Activated CD8-positive, alpha-beta T cell treated with anti-CD3 and anti-CD28 coated beads for 36 hours (primary cell): ENCODE results near the gene KRTAP5-4. TPM values are rescaled to one million over a fixed set of nuclear protein-coding genes. Genes with fewer than 3 reads are reported as not detected.

ENCODE experiments used
- ATAC-seq: fragments of 200-7000 bp; cut with Tn5 transposase; one replicate; pipeline ENCODE4 v1.10.0; 2021; ENCODE audit warnings: mild to moderate bottlenecking, moderate library complexity
- CTCF ChIA-PET: fragments of 350-600 bp; sonication (Branson Sonifier 250); formaldehyde crosslinking; loops from one replicate; lab custom pipeline; 2021; ENCODE audit warnings: antibody characterized with exemption; lab: Charles Lee
- POLR2A ChIA-PET: fragments of 350-600 bp; sonication (Branson Sonifier 250); formaldehyde crosslinking; loops from one replicate; lab custom pipeline; 2021; ENCODE audit warnings: antibody characterized with exemption; lab: Charles Lee
- DNase-seq: peaks from one replicate; pipeline ENCODE4 v3.0.0-alpha.2; 2020
- H3K27ac Mint-ChIP-seq: one replicate; pipeline ENCODE4 v1.8.0; 2021; ENCODE audit warnings: mild to moderate bottlenecking, mixed read lengths
- H3K27me3 Mint-ChIP-seq: one replicate; pipeline ENCODE4 v1.8.0; 2021; ENCODE audit warnings: mixed read lengths
- H3K36me3 Mint-ChIP-seq: one replicate; pipeline ENCODE4 v1.8.0; 2021; ENCODE audit warnings: low read depth, mixed read lengths
- H3K4me1 Mint-ChIP-seq: one replicate; pipeline ENCODE4 v1.8.0; 2021; ENCODE audit warnings: low read depth, mixed read lengths
- H3K4me3 Mint-ChIP-seq: one replicate; pipeline ENCODE4 v1.8.0; 2021; ENCODE audit warnings: mild to moderate bottlenecking, moderate library complexity, mixed read lengths
- H3K9me3 Mint-ChIP-seq: one replicate; pipeline ENCODE4 v1.8.0; 2021; ENCODE audit warnings: mixed read lengths
- CTCF ChIP-seq: fragments of 200-600 bp; IDR thresholded peaks from one replicate; pipeline ENCODE4 v1.8.0; 2022; ENCODE audit warnings: antibody characterized with exemption, mild to moderate bottlenecking
- intact Hi-C: fragments of 100-400 bp; cut with micrococcal nuclease; formaldehyde crosslinking; loops from one replicate; pipeline ENCODE4 v1.10.0; 2022
- total RNA-seq, 2 experiments: library from RNA; stranded (reverse); gene quantifications; one replicate each; pipeline ENCODE4 v1.2.3, GENCODE V29; 2021

The KRTAP5-4 gene
- total RNA-seq, 2 experiments from 2014 or later = not detected

DNA sequence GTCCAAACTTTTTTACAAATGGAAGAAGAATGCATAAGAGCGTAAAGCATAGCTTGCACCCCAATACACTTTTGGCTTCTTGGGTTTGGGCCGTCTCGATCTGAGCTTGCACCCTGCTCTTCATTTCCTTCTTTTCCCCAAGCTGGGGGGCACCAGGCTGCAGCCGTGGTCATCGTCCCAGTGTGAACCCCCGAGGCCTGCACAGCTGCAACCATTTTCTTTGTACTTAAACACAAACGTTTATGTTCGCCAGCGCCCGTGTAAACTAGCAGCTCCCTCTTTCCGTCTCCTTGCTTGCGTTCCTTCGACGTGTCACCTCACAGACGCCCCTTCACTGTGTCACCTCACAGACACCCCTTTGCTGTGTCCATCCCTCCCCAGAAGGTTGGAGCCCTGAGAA is 17.7 kb upstream of the KRTAP5-4 start:
- ChIA-PET POLR2A (no interaction called here), CTCF (interaction anchor here (0.7 to 8.2 kb wide), 23 partner anchors 8 to 504 kb away, joined by 3 to 86 read pairs (median 5); partner anchors contain the start of gene KRTAP5-5)
- Mint-ChIP-seq H3K27me3 (peaks cover 9% of the 10 kb centered on the region), H3K9me3 (no peaks in the 10 kb centered on the region), H3K4me1 (no peaks in the 10 kb centered on the region), H3K27ac (no peak overlapping the region), H3K36me3 (no peaks in the 10 kb centered on the region), H3K4me3 (no peak overlapping the region)
- DNase-seq = no peak
- TF ChIP-seq CTCF = no peak
- intact Hi-C loops = no loop called here
- ATAC-seq = no peak

DNA sequence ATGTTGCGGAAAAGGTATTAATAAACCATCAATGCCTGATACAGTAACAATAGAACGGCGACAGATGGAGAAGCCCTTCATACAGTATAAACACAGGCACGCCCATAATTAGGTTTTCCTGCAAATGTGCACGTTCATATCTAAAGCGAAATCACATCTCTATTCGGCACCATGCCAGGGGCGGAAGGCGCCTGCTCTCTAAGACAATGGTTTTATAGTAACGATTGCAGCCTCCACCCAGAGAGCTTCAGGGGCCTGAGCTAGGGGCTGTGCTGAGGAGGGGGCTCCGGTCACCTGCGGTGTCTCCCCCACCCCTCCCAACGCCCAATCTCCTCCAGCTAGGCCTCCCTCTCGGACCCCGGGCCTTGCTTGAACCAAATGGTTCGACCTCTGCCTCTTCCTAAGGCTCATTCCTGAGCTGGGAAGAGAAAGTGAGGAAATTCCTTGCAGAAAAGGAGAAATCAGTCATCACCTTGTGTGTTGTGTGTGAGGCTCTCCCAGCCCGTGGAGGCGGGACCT is 17.2 kb upstream of the KRTAP5-4 start:
- ATAC-seq = no peak
- H3K36me3 Mint-ChIP-seq = no peaks in the 10 kb centered on the region
- H3K27me3 Mint-ChIP-seq = peaks cover 9% of the 10 kb centered on the region
- no peak for TF ChIP-seq CTCF
- H3K9me3 Mint-ChIP-seq = no peaks in the 10 kb centered on the region
- H3K4me3 Mint-ChIP-seq = no peak overlapping the region
- ChIA-PET CTCF (interaction anchor here (0.7 to 8.2 kb wide), 17 partner anchors 8 to 505 kb away, joined by 3 to 86 read pairs (median 5); partner anchors contain the start of gene KRTAP5-5), POLR2A (no interaction called here)
- H3K27ac Mint-ChIP-seq = no peak overlapping the region
- H3K4me1 Mint-ChIP-seq = no peaks in the 10 kb centered on the region
- intact Hi-C loops = no loop called here
- no peak for DNase-seq

DNA sequence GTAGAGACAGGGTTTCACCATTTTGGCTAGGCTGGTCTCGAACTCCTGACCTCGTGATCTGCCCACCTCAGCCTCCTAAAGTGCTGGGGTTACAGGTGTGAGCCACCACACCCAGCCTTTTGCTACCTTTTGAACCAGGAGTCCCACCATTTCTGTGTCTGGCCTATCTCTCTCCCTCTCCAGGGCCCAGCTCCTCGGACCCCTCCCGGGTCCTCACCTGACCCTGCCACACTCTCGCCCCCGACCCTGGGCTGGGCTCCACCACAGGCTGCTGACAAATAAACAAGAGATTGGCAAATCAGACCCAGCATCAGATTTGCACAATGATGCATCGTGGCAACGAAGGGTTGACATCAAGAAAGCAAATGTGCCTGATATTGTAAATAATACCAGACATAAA is 16.4 kb upstream of the KRTAP5-4 start:
- CTCF ChIA-PET = interaction anchor here (1.2 to 8.2 kb wide), 8 partner anchors 10 to 506 kb away, joined by 4 to 86 read pairs (median 6); partner anchors contain the start of gene KRTAP5-5
- Mint-ChIP-seq H3K27me3 (peaks cover 9% of the 10 kb centered on the region), H3K4me1 (no peaks in the 10 kb centered on the region), H3K4me3 (no peak overlapping the region), H3K36me3 (no peaks in the 10 kb centered on the region), H3K27ac (no peak overlapping the region), H3K9me3 (no peaks in the 10 kb centered on the region)
- POLR2A ChIA-PET = no interaction called here
- intact Hi-C loops = no loop called here
- DNase-seq (no peak), ATAC-seq (no peak)
- TF ChIP-seq CTCF = no peak

DNA sequence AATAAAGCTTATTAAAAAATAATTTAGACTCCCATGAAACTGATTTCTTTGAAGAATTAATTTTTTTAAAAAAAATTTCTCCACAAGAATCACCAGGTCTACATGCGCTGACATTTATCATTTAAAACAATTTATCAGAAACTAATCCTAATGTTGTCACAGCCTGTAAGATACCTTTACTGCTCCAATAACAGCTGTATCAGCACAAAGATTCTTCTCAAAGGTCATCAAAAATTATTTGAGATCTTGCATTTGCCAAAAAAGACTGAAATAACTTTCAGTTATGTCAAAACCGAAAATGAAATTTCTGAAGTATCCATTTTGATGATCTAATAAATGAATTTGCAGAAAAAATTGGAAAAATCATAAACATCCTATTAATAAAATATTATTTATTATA is 15.7 kb upstream of the KRTAP5-4 start:
- H3K36me3 Mint-ChIP-seq = no peaks in the 10 kb centered on the region
- no peak for TF ChIP-seq CTCF
- H3K4me3 Mint-ChIP-seq = no peak overlapping the region
- intact Hi-C loops = no loop called here
- ChIA-PET CTCF (interaction anchor here (0.8 to 8.2 kb wide), 9 partner anchors 10 to 195 kb away, joined by 3 to 86 read pairs (median 4); no protein-coding TSS in a partner anchor), POLR2A (no interaction called here)
- H3K4me1 Mint-ChIP-seq = no peaks in the 10 kb centered on the region
- H3K9me3 Mint-ChIP-seq = no peaks in the 10 kb centered on the region
- no peak for ATAC-seq
- peaks cover 9% of the 10 kb centered on the region for H3K27me3 Mint-ChIP-seq
- DNase-seq = no peak
- H3K27ac Mint-ChIP-seq = no peak overlapping the region

- Mint-ChIP-seq H3K4me3 (no peak overlapping the region), H3K36me3 (no peaks in the 10 kb centered on the region), H3K4me1 (no peaks in the 10 kb centered on the region), H3K9me3 (no peaks in the 10 kb centered on the region), H3K27me3 (peaks cover 12% of the 10 kb centered on the region), H3K27ac (no peak overlapping the region)
- DNase-seq (no peak), ATAC-seq (no peak)
- ChIA-PET POLR2A (no interaction called here), CTCF (interaction anchor here (2.1 to 8.2 kb wide), 2 partner anchors 15 to 196 kb away, joined by 4 to 86 read pairs; no protein-coding TSS in a partner anchor)
- no peak for TF ChIP-seq CTCF
- intact Hi-C loops = no loop called here
Measured at GRCh38 chr11:1636291-1636950, 14.5 kb upstream of the KRTAP5-4 start.
